Activated naive CD4-positive, alpha-beta T cell treated with anti-CD3 and anti-CD28 coated beads for 36 hours (primary cell): ENCODE measurements around the gene PDE11A. TPM values are rescaled to one million over a fixed set of nuclear protein-coding genes. Genes with fewer than 3 reads are reported as not detected.

Experiments used
- CTCF ChIA-PET: fragments of 350-600 bp; sonication (Branson Sonifier 250); formaldehyde crosslinking; loops from one replicate; lab custom pipeline; 2021; ENCODE audit warnings: antibody characterized with exemption; lab: Charles Lee
- DNase-seq: peaks from one replicate; pipeline ENCODE4 v3.0.0-alpha.2; 2020
- H3K27ac Mint-ChIP-seq: one replicate; pipeline ENCODE4 v1.8.0; 2021; ENCODE audit warnings: mild to moderate bottlenecking, mixed read lengths
- H3K27me3 Mint-ChIP-seq: one replicate; pipeline ENCODE4 v1.8.0; 2021; ENCODE audit warnings: low read depth, mixed read lengths
- H3K36me3 Mint-ChIP-seq: one replicate; pipeline ENCODE4 v1.8.0; 2021; ENCODE audit warnings: low read depth, mixed read lengths
- H3K4me1 Mint-ChIP-seq: one replicate; pipeline ENCODE4 v1.8.0; 2021; ENCODE audit warnings: low read depth, mixed read lengths
- H3K4me3 Mint-ChIP-seq: one replicate; pipeline ENCODE4 v1.8.0; 2021; ENCODE audit warnings: mild to moderate bottlenecking, moderate library complexity, mixed read lengths
- H3K9me3 Mint-ChIP-seq: one replicate; pipeline ENCODE4 v1.8.0; 2021; ENCODE audit warnings: mixed read lengths
- intact Hi-C: fragments of 100-400 bp; cut with micrococcal nuclease; formaldehyde crosslinking; loops from one replicate; pipeline ENCODE4 v1.15.1; 2023
- total RNA-seq, 2 experiments: library from RNA; stranded (reverse); gene quantifications; one replicate each; pipeline ENCODE4 v1.2.3, GENCODE V29; 2021

PDE11A gene
- total RNA-seq, 2 experiments from 2014 or later: not detected

GRCh38 chr2:177905640-177906039 is 166.9 kb downstream of the PDE11A start:
- no peaks in the 10 kb centered on the region for H3K36me3 Mint-ChIP-seq
- peaks cover 2% of the 10 kb centered on the region for H3K27me3 Mint-ChIP-seq
- H3K27ac Mint-ChIP-seq: no peak overlapping the region
- intact Hi-C loops: loop anchor here (5.0 to 10.0 kb wide), 2 partner anchors 133 to 741 kb away; no protein-coding TSS in a partner anchor
- H3K4me1 Mint-ChIP-seq: no peaks in the 10 kb centered on the region
- H3K9me3 Mint-ChIP-seq: no peaks in the 10 kb centered on the region
- H3K4me3 Mint-ChIP-seq: no peak overlapping the region
- DNase-seq: no peak
- CTCF ChIA-PET: interaction anchor here (0.6 to 1.0 kb wide), 3 partner anchors 10 to 133 kb away, joined by 3 to 4 read pairs (median 3); no protein-coding TSS in a partner anchor

- intact Hi-C loops: loop anchor here (10.0 kb wide), 1 partner anchor 738 kb away; no protein-coding TSS in a partner anchor
- Mint-ChIP-seq H3K4me3 (no peak overlapping the region), H3K9me3 (no peaks in the 10 kb centered on the region), H3K4me1 (no peaks in the 10 kb centered on the region), H3K27me3 (peaks cover 2% of the 10 kb centered on the region), H3K36me3 (no peaks in the 10 kb centered on the region), H3K27ac (no peak overlapping the region)
- CTCF ChIA-PET: interaction anchor here (0.5 to 0.6 kb wide), 2 partner anchors 97 to 1077 kb away, joined by 3 read pairs; no protein-coding TSS in a partner anchor
- DNase-seq: no peak
Measured at GRCh38 chr2:177902395-177903163, 170.0 kb downstream of the PDE11A start.

GRCh38 chr2:177900082-177900481 is 172.5 kb downstream of the PDE11A start:
- CTCF ChIA-PET: interaction anchor here (1.0 kb wide), 1 partner anchor 565 kb away, joined by 3 read pairs; no protein-coding TSS in a partner anchor
- no peaks in the 10 kb centered on the region for H3K36me3 Mint-ChIP-seq
- H3K4me1 Mint-ChIP-seq: no peaks in the 10 kb centered on the region
- no peak for DNase-seq
- intact Hi-C loops: loop anchor here (10.0 kb wide), 1 partner anchor 735 kb away; no protein-coding TSS in a partner anchor
- no peak overlapping the region for H3K4me3 Mint-ChIP-seq
- peaks cover 2% of the 10 kb centered on the region for H3K27me3 Mint-ChIP-seq
- H3K27ac Mint-ChIP-seq: no peak overlapping the region
- H3K9me3 Mint-ChIP-seq: no peaks in the 10 kb centered on the region

GRCh38 chr2:177897278-177897677 is 175.3 kb downstream of the PDE11A start:
- no peaks in the 10 kb centered on the region for H3K36me3 Mint-ChIP-seq
- CTCF ChIA-PET: no interaction called here
- no peak overlapping the region for H3K4me3 Mint-ChIP-seq

GRCh38 chr2:177896587-177896986 is 176.0 kb downstream of the PDE11A start:
- Mint-ChIP-seq H3K27me3 (peaks cover 2% of the 10 kb centered on the region), H3K4me1 (no peaks in the 10 kb centered on the region), H3K27ac (no peak overlapping the region), H3K36me3 (no peaks in the 10 kb centered on the region), H3K9me3 (no peaks in the 10 kb centered on the region), H3K4me3 (no peak overlapping the region)
- CTCF ChIA-PET: interaction anchor here (0.6 kb wide), 1 partner anchor 744 kb away, joined by 4 read pairs; no protein-coding TSS in a partner anchor
- no peak for DNase-seq
- intact Hi-C loops: no loop called here

More at GRCh38 chr2:177897278-177897677, 175.3 kb downstream of the PDE11A start:
- no peak overlapping the region for H3K27ac Mint-ChIP-seq
- H3K4me1 Mint-ChIP-seq: no peaks in the 10 kb centered on the region
- no peak for DNase-seq
- H3K27me3 Mint-ChIP-seq: peaks cover 2% of the 10 kb centered on the region
- H3K9me3 Mint-ChIP-seq: no peaks in the 10 kb centered on the region
- intact Hi-C loops: no loop called here

- no peak for DNase-seq
- Mint-ChIP-seq H3K27me3 (peaks cover 2% of the 10 kb centered on the region), H3K9me3 (no peaks in the 10 kb centered on the region), H3K36me3 (no peaks in the 10 kb centered on the region), H3K4me3 (no peak overlapping the region), H3K4me1 (no peaks in the 10 kb centered on the region), H3K27ac (no peak overlapping the region)
- CTCF ChIA-PET: no interaction called here
- intact Hi-C loops: no loop called here
Measured at GRCh38 chr2:177894546-177894945, 178.0 kb downstream of the PDE11A start.

- Mint-ChIP-seq H3K4me3 (no peak overlapping the region), H3K4me1 (no peaks in the 10 kb centered on the region), H3K27ac (no peak overlapping the region), H3K36me3 (no peaks in the 10 kb centered on the region), H3K9me3 (no peaks in the 10 kb centered on the region), H3K27me3 (peaks cover 2% of the 10 kb centered on the region)
- no peak for DNase-seq
- CTCF ChIA-PET: no interaction called here
- intact Hi-C loops: no loop called here
Measured at GRCh38 chr2:177893880-177894279, 178.7 kb downstream of the PDE11A start.

GRCh38 chr2:177891533-177891932 is 181.0 kb downstream of the PDE11A start:
- no peaks in the 10 kb centered on the region for H3K9me3 Mint-ChIP-seq
- H3K36me3 Mint-ChIP-seq: no peaks in the 10 kb centered on the region
- no peak for DNase-seq
- H3K4me3 Mint-ChIP-seq: no peak overlapping the region
- CTCF ChIA-PET: no interaction called here
- intact Hi-C loops: no loop called here
- no peak overlapping the region for H3K27ac Mint-ChIP-seq
- H3K27me3 Mint-ChIP-seq: peaks cover 2% of the 10 kb centered on the region
- no peaks in the 10 kb centered on the region for H3K4me1 Mint-ChIP-seq

- H3K4me3 Mint-ChIP-seq: no peak overlapping the region
- H3K4me1 Mint-ChIP-seq: no peaks in the 10 kb centered on the region
- CTCF ChIA-PET: no interaction called here
- no peaks in the 10 kb centered on the region for H3K9me3 Mint-ChIP-seq
- H3K27me3 Mint-ChIP-seq: peaks cover 2% of the 10 kb centered on the region
- no peak overlapping the region for H3K27ac Mint-ChIP-seq
- no peak for DNase-seq
- no peaks in the 10 kb centered on the region for H3K36me3 Mint-ChIP-seq
- intact Hi-C loops: no loop called here
Measured at GRCh38 chr2:177889818-177890460, 182.6 kb downstream of the PDE11A start.

GRCh38 chr2:177888581-177888980 is 184.0 kb downstream of the PDE11A start:
- Mint-ChIP-seq H3K27me3 (peaks cover 2% of the 10 kb centered on the region), H3K4me3 (no peak overlapping the region), H3K27ac (no peak overlapping the region), H3K36me3 (no peaks in the 10 kb centered on the region), H3K4me1 (no peaks in the 10 kb centered on the region), H3K9me3 (no peaks in the 10 kb centered on the region)
- no peak for DNase-seq
- CTCF ChIA-PET: no interaction called here
- intact Hi-C loops: no loop called here

- Mint-ChIP-seq H3K9me3 (no peaks in the 10 kb centered on the region), H3K36me3 (no peaks in the 10 kb centered on the region), H3K27me3 (peaks cover 3% of the 10 kb centered on the region), H3K27ac (no peak overlapping the region), H3K4me3 (no peak overlapping the region), H3K4me1 (no peaks in the 10 kb centered on the region)
- CTCF ChIA-PET: no interaction called here
- no peak for DNase-seq
- intact Hi-C loops: no loop called here
Measured at GRCh38 chr2:177887722-177888121, 184.9 kb downstream of the PDE11A start.

- DNase-seq: no peak
- Mint-ChIP-seq H3K27ac (no peak overlapping the region), H3K36me3 (no peaks in the 10 kb centered on the region), H3K4me3 (no peak overlapping the region), H3K4me1 (no peaks in the 10 kb centered on the region), H3K27me3 (peaks cover 3% of the 10 kb centered on the region), H3K9me3 (no peaks in the 10 kb centered on the region)
- CTCF ChIA-PET: interaction anchor here (0.6 kb wide), 1 partner anchor 115 kb away, joined by 4 read pairs; no protein-coding TSS in a partner anchor
- intact Hi-C loops: no loop called here
Measured at GRCh38 chr2:177886824-177887223, 185.8 kb downstream of the PDE11A start.
